ENCODE results near the gene ANTXR1.

The ANTXR1 gene

GRCh38 chr2:69095305-69095704, 82.3 kb downstream of the ANTXR1 start:
- DNase-seq (ENCODE audit: extremely low read depth, low read depth): no peak
- no peak overlapping the region for H3K4me3 ChIP-seq (replicated peaks; ENCODE audit: low read depth, low read length)
- no peak for TF ChIP-seq CTCF (IDR thresholded peaks at IDR 0.05; ENCODE audit: low read depth, low read length, missing control alignments)

- no peak for TF ChIP-seq CTCF (IDR thresholded peaks at IDR 0.05; ENCODE audit: low read depth, low read length, missing control alignments)
- no peak for DNase-seq (ENCODE audit: extremely low read depth, low read depth)
- H3K4me3 ChIP-seq (replicated peaks; ENCODE audit: low read depth, low read length): no peak overlapping the region
Measured at GRCh38 chr2:69096326-69097095, 83.5 kb downstream of the ANTXR1 start.

DNA sequence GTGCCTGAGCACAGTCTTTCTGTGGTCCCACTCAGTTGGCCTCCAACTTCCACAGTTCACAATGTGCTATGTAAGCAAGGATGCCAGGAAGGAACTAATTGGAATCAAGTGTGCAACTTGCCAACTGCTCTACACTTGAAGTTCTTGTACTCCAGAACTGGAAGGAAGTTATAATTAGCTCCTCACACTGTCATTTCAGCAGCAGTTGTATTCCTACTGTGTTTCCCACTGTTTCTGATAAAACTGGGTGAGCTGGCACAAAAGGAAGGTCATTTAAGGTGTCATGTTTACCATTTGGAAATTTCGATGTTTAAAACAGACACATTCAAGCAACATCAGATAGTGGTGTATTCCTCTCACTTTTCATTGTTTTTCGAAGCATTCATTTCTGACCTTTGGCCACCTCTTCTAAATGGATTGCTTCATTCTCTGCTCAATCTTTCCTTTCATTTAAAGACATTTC, 84.2 kb downstream of the ANTXR1 start:
- H3K4me3 ChIP-seq (replicated peaks; ENCODE audit: low read depth, low read length): no peak overlapping the region
- no peak for DNase-seq (ENCODE audit: extremely low read depth, low read depth)
- no peak for TF ChIP-seq CTCF (IDR thresholded peaks at IDR 0.05; ENCODE audit: low read depth, low read length, missing control alignments)

GRCh38 chr2:69097891-69098655, 85.1 kb downstream of the ANTXR1 start:
- H3K4me3 ChIP-seq (replicated peaks; ENCODE audit: low read depth, low read length): no peak overlapping the region
- no peak for DNase-seq (ENCODE audit: extremely low read depth, low read depth)
- no peak for TF ChIP-seq CTCF (IDR thresholded peaks at IDR 0.05; ENCODE audit: low read depth, low read length, missing control alignments)

GRCh38 chr2:69099541-69099940, 86.6 kb downstream of the ANTXR1 start:
- TF ChIP-seq CTCF (IDR thresholded peaks at IDR 0.05; ENCODE audit: low read depth, low read length, missing control alignments): no peak
- H3K4me3 ChIP-seq (replicated peaks; ENCODE audit: low read depth, low read length): no peak overlapping the region
- no peak for DNase-seq (ENCODE audit: extremely low read depth, low read depth)

- DNase-seq (ENCODE audit: extremely low read depth, low read depth): no peak
- no peak overlapping the region for H3K4me3 ChIP-seq (replicated peaks; ENCODE audit: low read depth, low read length)
- TF ChIP-seq CTCF (IDR thresholded peaks at IDR 0.05; ENCODE audit: low read depth, low read length, missing control alignments): no peak
Measured at GRCh38 chr2:69100220-69100723, 87.3 kb downstream of the ANTXR1 start.
